PC-9 (cell line): ENCODE measurements around the gene PADI1. TPM values are rescaled to one million over a fixed set of nuclear protein-coding genes. Genes with fewer than 3 reads are reported as not detected.

Source experiments
- BruUV-seq: library from RNA; stranded (reverse); fragments of 400-500 nt; replicated peaks from 2 replicates; lab custom pipeline; 2021; lab: Mats Ljungman, UMichigan
- CTCF ChIA-PET: fragments of 300-600 bp; sonication (Branson Sonifier 250); formaldehyde crosslinking; loops from one replicate; lab custom pipeline; 2022; ENCODE audit warnings: antibody characterized with exemption; lab: Charles Lee
- POLR2A ChIA-PET: fragments of 300-600 bp; sonication (Branson Sonifier 250); formaldehyde crosslinking; loops from one replicate; lab custom pipeline; 2022; ENCODE audit warnings: antibody characterized with exemption; ENCODE audit not compliant: unreplicated experiment; lab: Charles Lee
- DNase-seq, 2 experiments: peaks; one replicate each; pipeline versions ENCODE4 v3.0.0 to v3.0.0-alpha.2; 2015 to 2022; ENCODE audit warnings: mixed read lengths in 1 of 2
- H2AFZ ChIP-seq: fragments of 200-600 bp; sonication (generic); 2 replicates; pipeline ENCODE4 v1.8.1; 2017; ENCODE audit warnings: antibody characterized with exemption
- H3F3A ChIP-seq: fragments of 200-600 bp; sonication (generic); 2 replicates; pipeline ENCODE4 v1.8.1; 2017; ENCODE audit warnings: antibody characterized with exemption, mild to moderate bottlenecking, low read depth; ENCODE audit not compliant: insufficient read depth
- H3K27ac ChIP-seq: fragments of 200-600 bp; sonication (generic); 2 replicates; pipeline ENCODE4 v1.6.1; 2016; ENCODE audit warnings: mixed run types
- H3K27me3 ChIP-seq: fragments of 200-600 bp; sonication (generic); 2 replicates; pipeline ENCODE4 v1.6.1; 2016; ENCODE audit warnings: low read depth, mixed run types; ENCODE audit not compliant: insufficient read depth
- H3K36me3 ChIP-seq: fragments of 200-600 bp; sonication (generic); 2 replicates; pipeline ENCODE4 v1.6.1; 2016; ENCODE audit warnings: low read depth, mixed run types
- H3K4me1 ChIP-seq: fragments of 200-600 bp; sonication (generic); replicated peaks from 2 replicates; pipeline ENCODE4 v1.6.1; 2016; ENCODE audit warnings: mixed run types; ENCODE audit not compliant: insufficient read depth
- H3K4me2 ChIP-seq: fragments of 200-600 bp; sonication (generic); 2 replicates; pipeline ENCODE4 v1.6.1; 2017; ENCODE audit warnings: mixed run types
- H3K4me3 ChIP-seq: fragments of 200-600 bp; sonication (generic); 2 replicates; pipeline ENCODE4 v1.6.1; 2016; ENCODE audit warnings: mixed run types
- H3K79me2 ChIP-seq: fragments of 200-600 bp; sonication (generic); 2 replicates; pipeline ENCODE4 v1.6.1; 2017; ENCODE audit warnings: low read depth, mixed run types
- H3K9me2 ChIP-seq: fragments of 200-600 bp; sonication (generic); 2 replicates; pipeline ENCODE4 v1.8.1; 2017; ENCODE audit warnings: mild to moderate bottlenecking; ENCODE audit not compliant: insufficient read depth
- H3K9me3 ChIP-seq: fragments of 200-600 bp; sonication (generic); 2 replicates; pipeline ENCODE4 v1.8.1; 2016; ENCODE audit warnings: low read depth; ENCODE audit not compliant: insufficient read depth
- H4K20me1 ChIP-seq: fragments of 200-600 bp; sonication (generic); 2 replicates; pipeline ENCODE4 v1.8.1; 2017; ENCODE audit not compliant: insufficient read depth
- EZH2 ChIP-seq: fragments of 200-600 bp; sonication (generic); IDR thresholded peaks from 2 replicates; pipeline ENCODE4 v1.8.0; 2017; ENCODE audit warnings: antibody characterized with exemption, low read depth
- intact Hi-C: fragments of 100-400 bp; cut with micrococcal nuclease; formaldehyde crosslinking; loops from one replicate; pipeline ENCODE4 v1.10.0; 2022; ENCODE audit not compliant: unreplicated experiment
- total RNA-seq: library from RNA; stranded (reverse); gene quantifications from 2 replicates; pipeline ENCODE4 v1.2.3, GENCODE V29; 2021
- TF ChIP-seq, protein P1 (sequence below): fragments of 200-600 bp; sonication (generic); conservative IDR thresholded peaks from 2 replicates; pipeline ENCODE4 v1.6.1; 2017; ENCODE audit warnings: mixed run types, antibody characterized with exemption, mild to moderate bottlenecking, moderate library complexity

PADI1 gene
- total RNA-seq, 1 experiment from 2014 or later, result 28.3 TPM

DNA sequence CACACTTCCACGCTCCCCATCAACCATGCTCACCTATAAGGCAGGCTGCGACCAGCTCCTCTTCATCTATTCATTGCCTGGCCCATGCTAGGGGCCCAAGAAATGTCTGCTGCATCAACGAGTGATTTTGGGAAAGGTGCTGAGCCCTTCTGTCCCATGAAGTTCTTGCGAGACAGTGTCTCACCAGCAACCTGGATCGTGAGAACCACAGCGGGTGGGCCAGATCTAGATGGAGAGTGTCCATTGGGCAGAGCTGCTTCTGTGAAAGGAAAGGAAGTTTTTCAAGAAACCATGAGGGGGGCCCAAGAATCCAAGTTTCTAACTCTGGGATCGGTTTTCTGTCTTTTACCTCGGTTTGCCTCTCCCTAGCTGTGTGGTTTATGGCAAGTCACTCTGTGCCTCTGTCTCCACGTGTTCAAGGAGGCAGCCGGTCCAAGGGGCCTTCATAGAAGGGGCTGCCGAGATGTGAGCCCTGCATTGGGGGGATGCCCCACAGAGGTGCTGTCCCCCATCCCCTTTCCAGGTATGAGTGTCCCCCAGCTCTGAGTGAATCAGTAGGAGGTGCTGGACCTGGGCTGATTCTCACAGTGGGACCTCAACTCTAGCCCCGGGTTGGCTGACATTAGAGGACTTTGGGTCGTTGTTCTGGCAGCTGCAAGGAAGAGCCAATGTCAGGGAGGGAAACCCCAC lies 8.3 kb upstream of the PADI1 start:
- no peaks in the 10 kb centered on the region for H3K9me3 ChIP-seq
- TF ChIP-seq EZH2, result no peak
- TF ChIP-seq, protein P1, sequence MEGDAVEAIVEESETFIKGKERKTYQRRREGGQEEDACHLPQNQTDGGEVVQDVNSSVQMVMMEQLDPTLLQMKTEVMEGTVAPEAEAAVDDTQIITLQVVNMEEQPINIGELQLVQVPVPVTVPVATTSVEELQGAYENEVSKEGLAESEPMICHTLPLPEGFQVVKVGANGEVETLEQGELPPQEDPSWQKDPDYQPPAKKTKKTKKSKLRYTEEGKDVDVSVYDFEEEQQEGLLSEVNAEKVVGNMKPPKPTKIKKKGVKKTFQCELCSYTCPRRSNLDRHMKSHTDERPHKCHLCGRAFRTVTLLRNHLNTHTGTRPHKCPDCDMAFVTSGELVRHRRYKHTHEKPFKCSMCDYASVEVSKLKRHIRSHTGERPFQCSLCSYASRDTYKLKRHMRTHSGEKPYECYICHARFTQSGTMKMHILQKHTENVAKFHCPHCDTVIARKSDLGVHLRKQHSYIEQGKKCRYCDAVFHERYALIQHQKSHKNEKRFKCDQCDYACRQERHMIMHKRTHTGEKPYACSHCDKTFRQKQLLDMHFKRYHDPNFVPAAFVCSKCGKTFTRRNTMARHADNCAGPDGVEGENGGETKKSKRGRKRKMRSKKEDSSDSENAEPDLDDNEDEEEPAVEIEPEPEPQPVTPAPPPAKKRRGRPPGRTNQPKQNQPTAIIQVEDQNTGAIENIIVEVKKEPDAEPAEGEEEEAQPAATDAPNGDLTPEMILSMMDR, result no peak
- no TSS peak for BruUV-seq
- H3K79me2 ChIP-seq, result no peaks in the 10 kb centered on the region
- ChIA-PET CTCF (no interaction called here), POLR2A (no interaction called here)
- no peaks in the 10 kb centered on the region for H3K36me3 ChIP-seq
- H2AFZ ChIP-seq, result no peak overlapping the region
- H3K4me2 ChIP-seq, result no peak overlapping the region
- intact Hi-C loops, result no loop called here
- H3K27me3 ChIP-seq, result no peaks in the 10 kb centered on the region
- H3K4me3 ChIP-seq, result no peak overlapping the region
- no peaks in the 10 kb centered on the region for H3K9me2 ChIP-seq
- no peak for DNase-seq
- H3K27ac ChIP-seq, result no peak overlapping the region
- H3F3A ChIP-seq, result peaks cover 11% of the 10 kb centered on the region; the same call in 1 of the 2 replicates
- peaks cover 25% of the 10 kb centered on the region for H3K4me1 ChIP-seq
- H4K20me1 ChIP-seq, result no peaks in the 10 kb centered on the region

DNA sequence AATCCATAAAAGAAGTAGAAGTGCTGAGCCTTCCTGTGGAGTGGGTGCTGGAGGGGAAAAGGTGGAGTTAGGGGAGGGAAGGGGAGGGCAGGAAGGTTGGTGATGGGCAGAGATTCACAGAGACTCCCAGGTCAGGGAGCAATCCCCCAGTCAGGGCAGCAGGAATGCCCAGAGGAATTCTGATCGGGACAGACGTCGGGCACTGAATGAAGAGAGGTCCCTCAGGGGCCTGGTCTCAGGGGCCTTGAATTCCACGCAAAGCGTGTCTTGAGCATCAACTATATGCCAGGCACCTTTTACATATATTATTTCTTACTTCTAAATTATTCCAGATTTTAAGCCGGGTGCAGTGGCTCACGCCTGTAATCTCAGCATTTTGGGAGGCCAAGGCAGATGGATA lies 7.2 kb upstream of the PADI1 start:
- no peak overlapping the region for H2AFZ ChIP-seq
- H3K4me2 ChIP-seq, result no peak overlapping the region
- no TSS peak for BruUV-seq
- H3K4me3 ChIP-seq, result no peak overlapping the region
- H4K20me1 ChIP-seq, result no peaks in the 10 kb centered on the region
- no peaks in the 10 kb centered on the region for H3K9me2 ChIP-seq
- TF ChIP-seq, protein P1, result no peak
- TF ChIP-seq EZH2, result no peak
- no peaks in the 10 kb centered on the region for H3K36me3 ChIP-seq
- ChIA-PET POLR2A (no interaction called here), CTCF (no interaction called here)
- no peak overlapping the region for H3K27ac ChIP-seq
- no peaks in the 10 kb centered on the region for H3K9me3 ChIP-seq
- peaks cover 18% of the 10 kb centered on the region; the same call in 1 of the 2 replicates for H3F3A ChIP-seq
- H3K79me2 ChIP-seq, result no peaks in the 10 kb centered on the region
- intact Hi-C loops, result no loop called here
- peaks cover 32% of the 10 kb centered on the region for H3K4me1 ChIP-seq
- no peak for DNase-seq
- no peaks in the 10 kb centered on the region for H3K27me3 ChIP-seq

GRCh38 chr1:17198476-17199258 lies 6.3 kb upstream of the PADI1 start:
- peaks cover 18% of the 10 kb centered on the region; the same call in 1 of the 2 replicates for H3F3A ChIP-seq
- DNase-seq, result no peak
- ChIA-PET POLR2A (interaction anchor here (0.6 kb wide), 2 partner anchors 14 to 30 kb away, joined by 3 read pairs; no protein-coding TSS in a partner anchor), CTCF (no interaction called here)
- H3K36me3 ChIP-seq, result no peaks in the 10 kb centered on the region
- no peak overlapping the region for H3K4me3 ChIP-seq
- no peak for TF ChIP-seq EZH2
- TF ChIP-seq, protein P1, result no peak
- H4K20me1 ChIP-seq, result no peaks in the 10 kb centered on the region
- no peaks in the 10 kb centered on the region for H3K79me2 ChIP-seq
- no peak overlapping the region for H3K27ac ChIP-seq
- no peaks in the 10 kb centered on the region for H3K9me3 ChIP-seq
- H2AFZ ChIP-seq, result no peak overlapping the region
- no TSS peak for BruUV-seq
- no peaks in the 10 kb centered on the region for H3K9me2 ChIP-seq
- intact Hi-C loops, result no loop called here
- H3K4me1 ChIP-seq, result peaks cover 32% of the 10 kb centered on the region
- H3K27me3 ChIP-seq, result no peaks in the 10 kb centered on the region
- no peak overlapping the region for H3K4me2 ChIP-seq
